HG02798 (cell line): ENCODE measurements around the gene SMAD3.
"Not testable (repeated sequence)": the region's sequence is repeated elsewhere in the genome, so short reads cannot be mapped to it uniquely, and the experiment has no call there.

ENCODE experiments used
- ATAC-seq: cut with Tn5 transposase; IDR thresholded peaks from one replicate; pipeline ENCODE4 v1.9.1; 2021; ENCODE audit warnings: mild to moderate bottlenecking; ENCODE audit not compliant: unreplicated experiment, poor library complexity

The SMAD3 gene

DNA sequence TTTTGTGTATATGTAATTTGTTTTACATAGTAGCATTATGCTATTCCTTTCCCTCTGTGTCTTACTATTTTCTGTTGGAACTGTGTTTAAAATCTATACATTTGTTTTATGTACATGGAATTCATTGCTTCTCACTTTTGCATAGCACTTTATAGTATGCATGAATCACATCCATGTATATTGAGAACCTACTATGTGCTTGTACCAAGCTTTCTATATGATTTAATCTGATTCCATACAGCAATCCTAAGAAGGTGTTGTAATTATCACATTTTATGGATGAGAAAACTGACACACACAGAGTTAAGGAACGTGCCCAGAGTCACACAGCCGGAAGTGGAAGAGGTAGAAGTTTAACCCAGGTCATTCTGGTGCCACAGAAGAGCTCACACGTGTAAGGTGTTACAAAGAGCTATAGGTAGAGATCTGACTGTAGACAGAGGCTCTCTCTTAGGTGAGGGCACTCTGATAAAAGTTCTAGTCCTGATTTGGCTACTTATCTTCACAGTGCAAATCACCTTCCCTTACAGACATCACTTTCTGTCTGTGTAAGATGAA lies 3.5 kb upstream of the SMAD3 start:
- no peak for ATAC-seq

DNA sequence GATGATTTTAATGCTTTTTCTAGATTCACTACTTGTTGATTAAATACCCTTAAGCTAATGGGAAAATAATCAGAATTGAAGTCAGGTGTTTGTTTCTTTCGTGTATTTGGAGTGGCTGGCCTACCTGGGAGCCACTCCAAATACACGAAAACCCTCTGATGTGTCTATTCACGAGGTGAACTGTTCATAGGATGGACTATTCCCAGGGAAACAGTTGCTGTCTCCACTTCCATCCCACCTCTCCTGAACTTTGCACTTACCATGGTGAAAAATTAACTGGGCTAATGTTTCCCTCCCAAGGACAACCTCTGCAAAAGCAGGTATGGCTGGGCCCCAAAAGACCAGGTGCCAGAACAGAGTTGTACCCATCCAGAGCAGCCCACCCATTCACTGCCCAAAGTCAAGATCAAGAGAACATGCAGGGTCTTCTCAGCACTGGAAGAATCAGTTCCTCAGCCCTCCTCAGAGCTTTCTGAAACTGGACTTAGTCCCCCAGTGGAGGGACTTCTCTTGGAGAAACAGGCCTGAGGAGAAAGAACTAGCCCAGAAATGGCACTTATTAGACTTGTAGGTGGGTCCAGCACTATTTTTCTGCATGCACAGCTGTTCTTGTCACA lies 2.9 kb upstream of the SMAD3 start:
- no peak for ATAC-seq

DNA sequence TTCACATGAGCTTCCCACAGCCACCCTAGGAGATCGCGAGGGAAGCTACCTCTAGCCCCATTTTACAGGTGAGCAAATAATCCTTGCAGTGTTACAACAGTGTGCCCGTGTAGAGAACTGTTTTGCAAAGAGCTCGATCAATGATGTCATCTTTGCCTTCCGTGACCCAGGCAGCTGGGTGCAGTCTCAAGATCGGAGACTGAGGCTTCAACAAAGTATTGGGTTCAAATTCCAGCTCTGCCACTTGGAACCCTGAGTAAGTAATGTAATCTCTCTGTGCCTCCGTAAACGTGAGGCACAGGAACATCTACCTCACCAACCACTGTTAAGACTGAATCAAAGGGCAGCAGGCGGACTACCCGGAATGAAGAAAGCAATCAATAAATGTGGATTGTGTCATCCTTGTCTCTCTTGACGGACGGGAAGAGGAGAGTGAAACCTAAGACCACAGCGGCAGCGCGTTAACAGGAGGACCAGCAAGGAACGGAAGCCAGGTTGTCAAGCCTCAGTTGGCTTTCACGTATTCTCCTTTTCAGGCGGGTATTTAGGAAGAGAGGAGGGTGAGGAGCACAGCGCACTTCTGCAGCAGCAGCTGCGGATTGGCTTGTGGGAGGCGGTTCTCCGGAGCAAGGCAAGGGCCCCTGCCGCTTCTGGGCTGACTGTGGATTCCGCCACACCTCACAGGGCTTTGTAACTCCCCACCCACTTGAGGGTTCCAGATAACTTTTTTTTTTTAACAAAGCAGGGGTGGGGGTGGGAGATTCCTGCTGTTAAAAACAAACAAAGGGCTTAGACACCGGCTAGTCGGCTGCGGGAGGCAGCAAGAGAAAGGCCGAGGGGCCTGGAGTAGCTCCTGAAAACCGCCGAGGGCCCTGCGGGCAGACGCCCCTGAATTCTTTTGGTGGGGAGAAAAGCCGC lies 1.5 kb upstream of the SMAD3 start:
- ATAC-seq: no peak

DNA sequence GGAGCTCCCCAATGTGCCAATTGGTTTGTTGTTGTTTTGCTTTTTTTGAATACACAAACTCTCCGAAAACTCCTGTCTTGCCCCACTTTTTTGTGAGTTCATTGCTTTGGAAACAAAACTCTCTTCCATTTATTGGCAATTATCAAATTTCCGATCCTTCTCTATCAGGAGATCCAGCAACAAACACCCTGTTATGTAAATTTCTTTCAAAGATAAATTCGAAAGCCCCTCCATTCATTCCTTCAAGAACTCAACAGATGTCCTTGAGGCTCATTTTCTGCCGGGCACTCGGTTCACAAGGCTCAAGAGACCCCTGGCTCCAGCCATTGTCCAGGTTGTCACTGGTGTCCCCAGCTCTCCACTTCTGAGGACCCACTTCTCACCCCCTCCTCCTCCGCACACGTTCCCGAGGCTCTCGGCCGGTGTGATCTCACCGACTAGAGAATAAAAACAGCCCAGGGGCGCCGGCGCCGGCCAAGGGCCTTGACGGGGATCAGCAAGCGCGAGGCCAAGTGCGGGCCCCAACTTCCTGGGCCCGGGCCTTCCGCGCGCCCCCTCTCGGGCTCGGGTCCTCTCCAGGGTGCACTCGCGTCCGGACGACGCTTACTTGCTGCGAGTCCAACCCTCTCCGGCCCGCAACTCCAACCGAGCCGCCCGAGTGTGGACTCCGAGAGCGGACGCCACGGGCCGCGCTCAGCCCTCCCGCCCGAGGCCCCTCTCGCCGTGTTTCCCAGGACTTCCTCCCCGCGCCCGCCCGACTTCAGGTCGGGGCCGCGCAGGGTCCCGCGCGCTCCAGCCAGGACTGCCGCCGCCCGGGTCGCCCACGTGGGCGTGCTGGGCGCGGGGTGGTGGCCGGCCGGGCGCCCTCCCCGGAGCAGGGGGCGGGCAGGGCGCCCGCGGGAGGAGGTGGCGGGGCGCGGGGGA lies 533 bp upstream of the SMAD3 start:
- peak; percentile 42 for ATAC-seq

DNA sequence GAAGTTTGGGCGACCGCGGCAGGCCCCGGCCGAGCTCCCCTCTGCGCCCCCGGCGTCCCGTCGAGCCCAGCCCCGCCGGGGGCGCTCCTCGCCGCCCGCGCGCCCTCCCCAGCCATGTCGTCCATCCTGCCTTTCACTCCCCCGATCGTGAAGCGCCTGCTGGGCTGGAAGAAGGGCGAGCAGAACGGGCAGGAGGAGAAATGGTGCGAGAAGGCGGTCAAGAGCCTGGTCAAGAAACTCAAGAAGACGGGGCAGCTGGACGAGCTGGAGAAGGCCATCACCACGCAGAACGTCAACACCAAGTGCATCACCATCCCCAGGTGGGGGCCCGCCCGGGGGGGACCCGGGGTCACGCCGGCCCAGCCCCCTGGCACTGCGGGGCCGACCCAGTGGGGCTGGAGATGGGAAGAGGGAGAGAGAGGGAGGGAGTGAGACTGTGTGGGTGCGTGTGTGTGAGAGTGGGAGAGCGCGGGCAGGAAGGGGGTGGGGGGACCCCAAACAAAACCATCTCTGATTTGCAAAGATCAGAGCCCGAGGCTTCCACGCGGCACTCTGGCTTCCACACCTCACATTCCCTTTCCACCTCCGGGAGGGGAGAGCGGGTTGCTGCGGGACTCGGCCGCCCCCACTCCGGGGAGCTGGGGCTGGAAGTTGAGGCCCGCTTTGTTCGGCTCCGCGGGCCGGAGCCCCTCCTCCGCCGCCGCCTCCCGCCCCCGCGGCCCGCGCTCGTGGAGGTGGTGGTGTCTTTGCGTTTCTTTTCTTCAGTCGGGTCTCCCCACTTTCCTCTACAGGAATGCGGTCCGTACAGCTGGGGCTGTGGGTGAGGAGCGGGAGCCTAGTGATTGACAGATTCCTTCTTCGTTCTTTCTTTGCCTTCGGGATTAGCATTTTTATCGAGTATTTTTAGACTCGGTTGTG lies 898 bp downstream of the SMAD3 start:
- no peak for ATAC-seq

DNA sequence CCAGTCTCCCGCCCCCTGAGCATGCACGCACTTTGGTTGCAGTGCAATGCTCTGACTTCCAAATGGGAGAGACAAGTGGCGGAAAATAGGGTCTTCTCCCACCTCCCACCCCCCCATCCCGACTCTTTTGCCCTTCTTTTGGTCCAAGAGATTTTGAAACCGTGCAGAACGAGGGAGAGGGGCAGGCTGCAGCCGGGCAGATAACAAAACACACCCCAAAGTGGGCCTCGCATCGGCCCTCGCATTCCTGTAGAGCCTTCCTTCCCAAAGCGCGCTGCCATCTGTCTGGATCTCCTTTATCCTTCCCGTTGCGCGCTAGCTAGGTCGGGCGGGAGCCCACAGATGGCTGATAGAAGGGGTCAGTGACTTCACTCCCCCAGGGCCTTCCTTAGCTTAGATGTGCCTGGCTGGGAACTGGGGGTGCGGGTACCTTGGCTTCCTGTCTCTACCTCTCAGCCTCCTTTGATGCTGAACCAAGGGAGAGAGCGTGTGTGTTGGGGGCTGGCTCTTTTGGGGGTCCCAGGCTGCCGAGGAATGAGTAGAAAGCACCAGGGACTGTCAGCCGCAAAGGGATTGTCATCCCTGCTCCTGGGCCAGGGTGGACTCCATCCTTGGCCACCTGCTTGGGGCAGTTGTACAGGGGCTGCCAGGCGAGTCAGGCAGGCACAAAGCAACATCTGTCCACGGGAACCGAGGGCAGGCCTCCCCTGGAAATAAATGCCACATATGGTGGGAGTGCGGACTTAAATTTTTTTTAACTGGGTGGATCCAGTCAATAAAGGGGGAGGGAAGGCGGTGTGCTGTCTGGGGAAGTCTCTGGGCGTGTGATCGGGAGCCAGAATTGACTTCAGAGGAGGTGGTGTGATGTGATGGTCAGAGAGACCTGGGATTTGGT lies 1.8 kb downstream of the SMAD3 start:
- no peak for ATAC-seq

DNA sequence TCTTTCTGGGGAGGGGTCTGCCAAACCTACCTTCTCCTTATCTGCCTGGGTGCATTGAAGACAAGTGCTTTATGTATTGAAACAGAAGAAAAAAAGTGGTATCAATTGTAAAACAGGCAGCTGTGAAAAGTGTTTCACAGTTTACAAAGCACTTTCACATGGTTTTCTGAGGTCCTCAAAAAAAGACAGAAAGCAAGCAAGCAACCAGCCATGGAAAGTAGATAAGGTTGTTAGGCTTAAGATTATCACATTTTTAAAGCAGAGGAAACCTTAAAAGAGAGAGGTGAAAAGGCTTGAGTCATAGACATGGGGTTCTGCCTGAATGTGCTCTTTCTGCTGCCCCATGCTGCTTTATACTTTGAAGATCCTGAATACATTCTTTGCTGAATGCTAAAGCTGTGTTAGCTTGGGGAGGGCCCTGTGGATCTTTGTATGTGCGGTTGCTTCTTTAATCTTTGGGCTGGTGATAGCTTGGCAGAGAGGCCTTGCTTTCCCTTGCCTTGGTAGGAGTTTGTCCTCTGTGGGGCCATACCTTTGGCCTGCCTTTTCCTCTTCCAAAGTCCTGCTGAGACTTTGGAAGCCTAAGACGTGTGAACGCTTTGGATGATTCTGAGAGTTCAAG lies 2.6 kb downstream of the SMAD3 start:
- no peak for ATAC-seq

DNA sequence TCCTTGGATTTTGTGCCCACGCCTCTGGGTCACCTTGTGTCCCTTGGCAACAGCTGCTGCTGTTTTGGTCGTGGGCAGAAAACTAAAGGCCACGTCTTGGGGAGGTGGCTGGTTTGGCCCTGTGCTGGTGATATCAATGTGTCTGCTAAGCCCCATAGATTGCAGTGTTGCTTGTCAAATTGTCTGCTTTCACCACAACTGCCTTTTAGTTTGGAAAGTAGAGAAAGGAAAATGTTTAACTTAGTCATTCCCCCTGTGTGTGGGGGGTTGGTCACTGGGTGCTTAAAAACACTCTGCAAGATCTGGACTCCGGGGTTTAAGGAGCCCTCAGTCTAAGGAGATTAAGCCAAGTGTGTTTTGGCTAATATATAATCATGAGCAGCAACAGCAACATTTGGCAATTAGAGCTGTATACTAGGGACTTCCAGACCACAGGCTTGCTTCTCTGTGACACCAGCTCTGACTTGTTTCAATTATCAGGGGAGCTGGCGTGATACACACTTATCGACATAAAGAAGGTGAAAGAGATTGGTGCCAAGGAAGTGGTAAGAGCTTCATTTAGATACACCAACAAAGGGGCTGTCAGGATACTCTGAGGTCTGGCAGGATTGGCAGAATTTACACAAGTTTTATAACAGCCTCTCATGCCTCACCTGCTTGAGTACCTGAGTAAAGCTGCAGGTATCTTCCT lies 3.5 kb downstream of the SMAD3 start:
- no peak for ATAC-seq

DNA sequence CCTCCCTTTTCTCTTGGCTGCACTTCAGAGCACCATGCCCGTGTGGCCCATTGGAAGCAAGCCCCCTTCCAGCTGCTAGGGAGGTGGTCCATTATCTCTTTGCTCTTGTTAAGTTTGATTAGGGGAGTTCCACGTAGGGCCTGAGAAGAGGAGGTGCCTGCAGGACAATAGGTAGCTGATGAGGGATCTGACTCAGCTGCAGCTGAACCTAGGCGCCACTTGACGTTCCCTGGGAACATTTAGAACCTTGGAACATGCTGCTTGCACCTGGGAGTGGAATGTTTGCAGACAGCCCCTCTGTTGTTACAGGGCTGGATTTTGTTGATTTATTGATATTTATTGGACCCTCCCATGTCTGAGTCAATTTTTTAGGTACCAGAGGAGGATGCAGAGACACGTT lies 4.7 kb downstream of the SMAD3 start:
- no peak for ATAC-seq

DNA sequence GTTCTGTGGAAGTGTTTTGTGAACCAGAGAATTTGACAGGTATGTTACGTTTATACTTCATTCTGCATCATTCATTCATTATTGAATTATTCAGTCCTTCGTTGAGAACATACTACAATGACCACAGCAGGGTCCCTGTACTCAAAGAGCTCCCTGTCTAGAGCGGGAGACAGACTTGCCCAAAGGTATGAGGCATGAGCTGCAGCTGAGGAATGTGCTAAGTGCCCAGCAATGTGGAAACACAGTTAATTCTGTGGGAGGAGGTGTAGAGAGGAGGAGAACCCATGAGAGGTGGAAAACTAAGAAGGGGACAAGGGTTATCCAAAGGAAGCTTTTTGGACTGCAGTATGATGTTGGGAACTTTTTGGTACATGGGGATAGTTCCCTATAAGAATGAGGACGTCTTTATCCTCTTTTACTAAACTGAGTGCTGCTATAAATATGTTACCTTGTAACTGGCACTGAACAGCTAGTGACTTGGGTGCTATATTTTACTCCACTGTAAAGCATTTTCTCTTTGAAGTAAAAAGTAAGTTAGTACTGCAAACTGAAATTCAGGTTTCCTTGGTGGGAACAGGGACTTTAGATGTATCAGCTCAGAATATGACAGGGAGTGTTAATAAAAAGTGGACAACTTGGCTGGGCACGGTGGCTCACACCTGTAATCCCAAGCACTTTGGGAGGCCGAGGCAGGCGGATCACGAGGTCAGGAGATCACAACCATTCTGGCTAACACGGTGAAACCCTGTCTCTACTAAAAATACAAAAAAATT lies 5.7 kb downstream of the SMAD3 start:
- ATAC-seq: no peak

DNA sequence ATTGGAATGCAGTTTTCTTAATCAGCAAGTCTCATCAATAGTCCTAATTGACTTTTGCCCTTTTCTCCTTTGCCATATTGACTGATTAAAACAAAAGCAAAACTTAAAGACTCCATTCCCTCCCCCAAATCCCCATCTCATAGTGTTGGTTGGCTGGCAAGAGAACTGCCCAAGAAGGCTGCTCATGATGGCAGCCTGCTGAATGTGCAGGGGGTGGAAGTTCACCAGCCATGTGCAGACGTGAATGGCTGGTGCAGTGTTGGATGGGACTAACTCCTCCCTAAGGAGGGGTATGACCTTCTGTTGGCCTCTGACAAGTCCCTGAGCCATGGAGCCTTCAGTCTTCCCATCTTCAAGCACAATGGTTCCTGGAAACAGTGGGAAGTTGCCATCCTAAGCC lies 7.0 kb downstream of the SMAD3 start:
- no peak for ATAC-seq

DNA sequence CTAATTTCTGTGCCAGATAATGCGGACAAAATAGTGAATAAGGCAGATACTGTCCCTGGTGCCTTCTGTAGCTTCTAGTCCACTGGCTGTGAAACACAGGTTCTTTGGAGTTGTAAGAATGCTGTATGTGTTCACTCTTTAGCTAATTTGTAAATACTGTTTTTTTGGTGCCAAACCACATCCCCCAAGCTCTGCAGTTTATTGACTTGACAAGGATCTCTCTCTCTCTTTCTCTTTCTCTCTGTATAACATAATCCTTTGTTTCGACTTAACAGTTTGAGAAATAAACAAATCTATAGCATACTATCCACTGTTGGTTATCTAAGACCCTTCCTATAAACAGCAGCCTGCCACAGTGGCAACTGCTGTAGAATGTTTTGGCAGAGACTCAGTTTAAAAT lies 7.6 kb downstream of the SMAD3 start:
- no peak for ATAC-seq

DNA sequence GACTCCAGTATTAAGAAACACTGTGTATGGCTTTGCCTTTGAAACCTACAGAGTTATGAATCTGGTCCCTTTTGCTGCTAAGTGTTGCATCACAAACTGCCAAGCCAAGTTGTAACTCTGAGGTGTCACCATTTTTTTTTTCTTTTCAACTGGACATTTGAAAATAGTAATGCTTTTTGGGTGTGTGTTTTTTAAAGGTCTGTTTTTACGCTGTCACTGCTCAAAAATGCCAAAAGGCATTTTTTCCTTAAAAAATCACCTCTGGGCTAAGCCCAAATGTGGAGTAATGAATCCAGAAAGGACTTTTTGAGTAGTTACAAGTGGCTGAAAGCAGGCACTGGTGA lies 9.5 kb downstream of the SMAD3 start:
- no peak for ATAC-seq

DNA sequence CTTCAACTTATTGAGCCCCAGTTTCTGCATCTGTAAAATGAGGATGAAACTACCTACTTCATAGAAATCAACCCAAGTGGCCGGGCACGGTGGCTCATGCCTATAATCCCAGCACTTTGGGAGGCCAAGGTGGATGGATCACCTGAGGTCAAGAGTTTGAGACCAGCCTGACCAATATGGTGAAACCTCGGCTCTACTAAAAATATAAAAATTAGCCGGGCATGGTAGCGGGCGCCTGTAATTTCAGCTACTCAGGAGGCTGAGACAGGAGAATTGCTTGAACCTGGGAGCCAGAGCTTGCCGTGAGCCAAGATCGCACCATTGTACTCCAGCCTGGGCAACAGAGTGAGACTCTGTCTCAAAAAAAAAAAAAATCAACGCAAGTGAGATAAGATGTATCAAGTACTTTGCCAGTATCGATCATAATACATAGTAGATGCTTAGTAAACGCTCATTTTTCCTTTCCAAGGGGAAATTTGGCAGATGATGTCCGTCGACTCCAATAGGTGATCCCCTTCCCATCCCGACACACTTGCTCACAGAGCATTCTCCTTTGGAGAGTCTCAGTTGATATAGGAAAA lies 10.2 kb downstream of the SMAD3 start:
- not testable (repeated sequence) for ATAC-seq

DNA sequence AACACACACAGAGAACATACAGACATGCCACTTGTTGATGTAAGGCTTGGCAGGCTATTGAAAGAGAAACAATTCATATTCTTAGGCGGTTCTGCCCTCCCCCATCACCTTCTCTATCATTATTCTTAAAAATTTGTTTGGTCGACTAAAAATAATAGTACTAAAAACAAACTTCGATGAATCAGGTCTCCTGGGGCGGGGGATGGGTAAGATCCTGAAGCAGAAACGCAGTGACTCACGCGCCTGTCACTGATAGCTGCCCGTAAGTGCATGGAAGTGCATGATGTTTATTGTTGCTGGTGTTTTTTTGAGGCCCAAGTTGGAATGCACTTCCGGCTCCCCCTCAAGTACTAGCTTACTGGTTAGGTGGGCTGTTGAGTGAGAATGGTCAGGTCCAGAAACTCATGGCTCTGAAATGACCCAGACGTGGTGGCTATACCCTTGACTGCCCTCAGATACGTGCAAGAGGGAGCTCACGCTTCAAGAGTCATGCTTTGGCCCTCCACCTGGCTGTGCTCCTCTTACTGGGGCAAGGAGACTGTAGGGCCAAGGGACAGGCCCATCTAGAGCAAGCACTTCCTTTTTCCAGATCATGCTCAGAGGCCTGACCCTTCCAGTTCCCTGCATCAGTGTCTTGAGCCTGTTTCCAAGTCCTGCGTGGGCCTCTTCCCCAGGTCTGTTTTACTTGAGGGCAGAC lies 10.9 kb downstream of the SMAD3 start:
- ATAC-seq: peak; percentile 27

DNA sequence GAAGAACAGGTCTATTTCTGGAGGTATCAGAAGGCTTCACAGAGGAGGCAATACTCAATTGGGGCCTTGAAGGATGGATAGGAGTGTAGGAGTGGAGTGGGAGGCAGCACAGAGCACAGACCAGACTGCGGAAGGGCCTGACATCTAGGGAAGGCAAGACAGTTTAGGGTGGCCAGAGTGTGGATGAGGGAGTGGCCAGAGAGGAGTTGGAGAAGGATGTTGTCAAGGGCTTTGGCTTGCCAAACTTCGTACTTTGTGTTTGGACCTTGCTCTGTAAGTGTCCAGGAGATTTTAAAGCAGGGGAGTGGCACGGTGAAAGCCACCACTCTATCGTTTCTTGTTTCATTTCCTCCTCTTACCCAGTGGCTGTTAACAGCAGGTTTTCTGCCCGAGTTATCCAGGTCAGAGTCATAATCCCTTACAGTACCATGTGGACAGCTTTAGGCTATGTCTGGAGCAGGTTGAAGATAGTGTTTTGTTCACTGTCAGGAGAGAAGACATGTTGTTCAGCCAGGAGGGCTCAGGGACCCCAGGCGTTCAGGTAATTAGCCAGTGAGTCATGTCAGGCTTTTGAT lies 12.3 kb downstream of the SMAD3 start:
- ATAC-seq: no peak
